T-helper 2 cell treated with Interferon-gamma antibody and Interleukin-4, amounts not matched to agents 5 μg/mL and 100 μg/mL, for 36 hours (primary cell): Measurements from ENCODE around the gene PYGL.

ENCODE experiments used
- DNase-seq: peaks from one replicate; pipeline ENCODE4 v3.0.0; 2021; ENCODE audit warnings: low spot score
- H3K27ac Mint-ChIP-seq: one replicate; pipeline ENCODE4 v1.8.0; 2021; ENCODE audit warnings: mild to moderate bottlenecking, mixed read lengths
- H3K27me3 Mint-ChIP-seq: one replicate; pipeline ENCODE4 v1.8.0; 2021; ENCODE audit warnings: low read depth, mixed read lengths
- H3K36me3 Mint-ChIP-seq: one replicate; pipeline ENCODE4 v1.8.0; 2021; ENCODE audit warnings: low read depth, mixed read lengths
- H3K4me1 Mint-ChIP-seq: one replicate; pipeline ENCODE4 v1.8.0; 2021; ENCODE audit warnings: low read depth, mixed read lengths
- H3K4me3 Mint-ChIP-seq: one replicate; pipeline ENCODE4 v1.8.0; 2022; ENCODE audit warnings: mild to moderate bottlenecking, moderate library complexity, mixed read lengths
- H3K9me3 Mint-ChIP-seq: one replicate; pipeline ENCODE4 v1.8.0; 2021; ENCODE audit warnings: mixed read lengths

PYGL gene

DNA sequence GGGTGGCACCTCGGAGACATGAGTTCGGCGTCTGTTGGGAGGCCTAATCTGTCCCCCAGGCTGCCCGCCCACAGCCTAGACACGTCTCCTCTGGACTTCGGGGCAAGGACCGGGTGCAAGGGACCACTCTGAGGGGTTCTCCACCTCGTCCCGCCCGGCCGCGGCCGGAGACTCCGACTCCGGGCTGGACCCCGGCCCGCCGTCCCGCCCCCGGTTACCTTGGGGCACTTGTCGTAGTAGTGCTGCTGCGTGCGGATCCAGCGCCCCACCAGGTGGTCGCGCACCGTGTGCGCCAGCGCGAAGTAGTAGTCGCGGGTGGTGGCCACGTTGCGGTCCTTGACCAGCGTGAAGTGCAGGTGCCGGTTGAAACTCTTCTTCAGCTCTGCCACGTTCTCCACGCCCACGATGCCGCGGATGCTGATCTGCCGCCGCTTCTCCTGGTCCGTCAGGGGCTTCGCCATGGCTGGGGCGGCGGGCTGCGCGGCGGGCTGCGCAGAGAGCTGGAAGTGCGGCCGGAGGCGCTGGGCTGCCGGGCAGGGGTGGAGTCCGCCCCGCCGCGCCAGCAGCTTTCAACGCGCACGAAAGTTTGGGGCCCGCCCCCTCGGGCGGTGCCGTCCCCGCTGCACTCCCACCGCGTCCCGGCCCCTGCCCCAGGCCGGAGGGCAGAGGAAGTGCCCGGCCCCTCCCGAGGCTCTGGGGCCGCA is at the start of gene PYGL:
TSS of gene PYGL (minus strand) at position 541 of the 704 bp plus-strand sequence. CDS start at position 461, 80 bp downstream.
- Mint-ChIP-seq H3K27ac (peak within 1 kb of the TSS; percentile 26), H3K9me3 (no peaks in the 10 kb centered on the region), H3K36me3 (no peaks in the 10 kb centered on the region), H3K27me3 (peaks cover 43% of the 10 kb centered on the region), H3K4me3 (peak within 1 kb of the TSS; percentile 89), H3K4me1 (peaks cover 6% of the 10 kb centered on the region)
- DNase-seq = peak; percentile 46

DNA sequence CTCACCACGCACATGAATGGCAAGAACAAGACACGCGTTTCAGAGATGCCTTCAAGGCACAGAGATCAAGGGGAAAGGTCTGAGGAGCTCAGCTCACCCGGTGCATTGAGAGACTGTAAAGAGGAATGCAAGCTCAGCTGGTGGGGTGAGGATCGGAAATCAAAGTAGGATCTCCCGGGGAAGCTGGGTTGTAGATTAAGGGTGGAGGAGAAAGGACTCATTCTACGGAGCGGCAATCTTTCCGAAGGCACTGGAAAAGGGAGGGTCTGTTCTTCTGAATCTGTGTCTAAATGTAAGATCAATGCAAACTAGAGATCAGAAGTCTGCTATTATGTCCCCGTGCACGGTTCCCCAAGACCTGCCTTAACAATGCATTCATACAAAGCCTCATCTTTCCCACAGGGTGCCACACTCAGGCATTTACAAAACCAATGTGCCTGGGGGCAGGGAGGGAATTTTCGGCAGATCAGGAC is 41.6 kb upstream of the PYGL start:
- Mint-ChIP-seq H3K27me3 (peaks cover 18% of the 10 kb centered on the region), H3K9me3 (no peaks in the 10 kb centered on the region), H3K36me3 (no peaks in the 10 kb centered on the region), H3K4me3 (no peak overlapping the region), H3K4me1 (no peaks in the 10 kb centered on the region), H3K27ac (no peak overlapping the region)
- DNase-seq = no peak

DNA sequence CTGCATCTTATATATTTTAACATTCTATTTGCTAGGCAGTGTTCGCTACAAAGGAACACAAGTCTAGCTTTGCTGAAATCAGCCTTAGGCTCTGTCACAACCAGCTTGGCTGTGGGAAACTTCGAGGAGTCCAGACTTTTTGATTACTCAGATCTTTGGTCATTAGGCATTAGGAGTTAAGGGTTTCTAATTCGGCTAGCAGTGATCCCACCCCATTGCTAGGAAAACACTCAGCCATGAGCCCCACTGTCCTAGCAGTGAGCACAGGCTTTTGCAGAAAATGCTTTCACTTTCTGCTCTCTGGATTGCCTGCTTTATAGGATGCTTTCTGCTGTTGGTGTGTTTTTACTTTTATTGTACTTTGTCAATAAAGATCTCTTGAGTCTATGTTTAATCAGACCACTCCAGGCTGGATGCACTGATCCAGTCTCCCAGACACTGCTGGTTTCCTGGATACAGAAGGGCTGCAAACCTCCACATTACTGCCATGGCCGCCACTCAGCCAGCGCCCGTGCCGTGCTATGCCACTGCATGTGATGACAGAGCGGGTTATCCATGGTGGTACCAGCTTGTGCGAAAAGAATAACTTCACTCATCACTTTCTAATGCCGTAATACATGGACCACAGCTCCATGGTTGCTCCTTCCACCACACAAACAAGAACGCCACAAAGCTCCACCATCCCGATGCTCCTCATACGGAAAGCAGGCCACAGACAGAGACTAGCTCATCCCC is 41.0 kb upstream of the PYGL start:
- H3K27ac Mint-ChIP-seq = no peak overlapping the region

DNA sequence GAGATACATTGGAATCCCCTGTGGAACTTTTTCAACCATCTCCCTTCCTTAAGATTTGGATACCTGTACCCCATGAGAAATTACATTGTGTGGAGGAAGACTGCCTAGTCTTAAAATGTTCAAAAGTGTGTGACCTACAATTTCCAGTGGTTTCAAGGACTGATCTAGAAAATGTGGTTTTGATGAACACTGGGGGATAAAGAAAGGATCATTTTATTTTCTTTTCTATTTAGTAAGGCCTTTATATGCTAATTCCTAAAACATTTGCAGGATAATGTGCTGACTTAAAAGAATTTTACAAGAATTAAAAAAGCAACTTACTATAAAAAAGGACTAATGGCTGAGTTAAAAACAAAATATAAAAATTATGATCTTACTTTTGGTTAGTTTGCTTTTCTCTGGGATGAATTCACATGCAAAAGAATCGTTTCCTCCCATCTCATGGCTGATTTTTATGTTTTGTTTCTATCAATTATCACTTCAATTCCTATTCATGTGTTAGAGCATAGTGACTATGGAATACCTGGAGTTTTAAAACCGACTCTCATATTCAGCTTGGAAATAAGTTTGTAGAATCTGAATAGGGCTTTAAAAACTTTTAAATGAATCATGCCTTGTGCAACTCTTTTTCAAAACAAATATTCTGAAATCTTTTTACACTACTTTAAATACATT is 39.9 kb upstream of the PYGL start:
- peaks cover 15% of the 10 kb centered on the region for H3K27me3 Mint-ChIP-seq
- H3K9me3 Mint-ChIP-seq = no peaks in the 10 kb centered on the region
- no peak for DNase-seq

More for the DNA sequence above, 41.0 kb upstream of the PYGL start:
- Mint-ChIP-seq H3K4me1 (no peaks in the 10 kb centered on the region), H3K9me3 (no peaks in the 10 kb centered on the region), H3K36me3 (no peaks in the 10 kb centered on the region), H3K4me3 (no peak overlapping the region), H3K27me3 (peaks cover 15% of the 10 kb centered on the region)
- no peak for DNase-seq

DNA sequence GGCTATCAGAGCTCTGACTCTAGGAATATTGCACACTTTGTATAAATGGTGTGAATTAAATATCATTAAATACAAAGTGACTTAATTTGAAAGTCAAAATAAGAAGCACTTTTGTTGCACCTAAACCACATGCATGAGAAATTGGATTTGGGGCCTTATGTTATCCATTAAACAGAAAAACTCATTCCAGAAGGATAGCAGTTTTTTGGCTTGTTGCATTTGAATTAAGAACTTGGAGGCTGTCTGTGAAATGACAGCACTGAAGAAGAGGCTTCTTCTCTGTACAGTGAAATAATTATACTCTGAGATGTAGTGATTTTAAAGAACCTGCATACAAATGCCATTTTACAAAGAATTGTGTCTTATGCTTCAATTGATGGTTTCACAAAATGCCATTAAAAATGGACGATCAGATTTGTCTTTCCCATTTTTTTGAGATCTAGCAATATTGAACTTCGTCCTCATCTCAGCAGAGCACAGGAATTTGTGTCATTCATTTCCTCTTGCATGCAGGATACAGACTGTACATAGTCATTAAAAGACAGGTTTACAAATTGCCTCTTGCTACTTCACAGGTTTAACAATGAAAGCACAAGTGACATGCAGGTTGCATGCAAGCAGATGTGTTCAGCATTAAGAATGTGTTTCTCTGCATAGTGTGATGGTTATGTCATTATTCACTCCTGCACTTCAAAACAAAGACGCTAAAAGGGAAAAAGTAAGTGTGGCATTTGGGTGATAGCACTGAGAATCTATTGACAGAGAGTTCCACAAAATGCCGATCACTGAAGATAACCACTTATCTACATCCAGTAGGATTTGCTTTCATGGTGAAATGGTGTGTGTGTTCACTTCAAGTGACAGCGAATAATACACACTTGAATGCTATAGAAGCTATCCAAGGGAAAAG is 35.9 kb upstream of the PYGL start:
- Mint-ChIP-seq H3K9me3 (no peaks in the 10 kb centered on the region), H3K27ac (no peak overlapping the region), H3K27me3 (peaks cover 8% of the 10 kb centered on the region), H3K4me1 (no peaks in the 10 kb centered on the region), H3K4me3 (no peak overlapping the region), H3K36me3 (no peaks in the 10 kb centered on the region)
- no peak for DNase-seq

More for the DNA sequence above, 39.9 kb upstream of the PYGL start:
- Mint-ChIP-seq H3K4me3 (no peak overlapping the region), H3K36me3 (no peaks in the 10 kb centered on the region), H3K4me1 (no peaks in the 10 kb centered on the region), H3K27ac (no peak overlapping the region)

DNA sequence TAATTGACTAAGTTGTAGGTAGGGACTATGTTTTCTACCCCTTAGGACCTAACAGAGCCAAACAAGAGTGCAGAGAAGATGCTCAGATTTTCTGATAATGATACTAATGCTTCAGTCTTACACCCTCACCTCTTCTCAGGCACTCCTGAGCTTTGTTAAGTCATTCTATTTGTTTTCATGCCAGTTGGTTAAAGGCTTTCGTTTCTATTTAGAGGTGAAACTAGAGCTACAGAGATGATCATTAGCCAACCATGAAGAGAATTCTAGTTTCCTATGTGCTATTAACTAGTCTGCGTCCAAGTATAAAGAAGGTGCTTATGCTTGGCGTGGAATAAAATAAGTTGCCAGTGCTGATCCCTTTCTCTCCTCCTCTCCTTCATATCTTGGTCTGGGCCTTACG is 34.6 kb upstream of the PYGL start:
- no peaks in the 10 kb centered on the region for H3K9me3 Mint-ChIP-seq
- peaks cover 4% of the 10 kb centered on the region for H3K27me3 Mint-ChIP-seq
- no peak for DNase-seq
- no peak overlapping the region for H3K27ac Mint-ChIP-seq
- no peaks in the 10 kb centered on the region for H3K36me3 Mint-ChIP-seq
- no peak overlapping the region for H3K4me3 Mint-ChIP-seq
- H3K4me1 Mint-ChIP-seq = no peaks in the 10 kb centered on the region

DNA sequence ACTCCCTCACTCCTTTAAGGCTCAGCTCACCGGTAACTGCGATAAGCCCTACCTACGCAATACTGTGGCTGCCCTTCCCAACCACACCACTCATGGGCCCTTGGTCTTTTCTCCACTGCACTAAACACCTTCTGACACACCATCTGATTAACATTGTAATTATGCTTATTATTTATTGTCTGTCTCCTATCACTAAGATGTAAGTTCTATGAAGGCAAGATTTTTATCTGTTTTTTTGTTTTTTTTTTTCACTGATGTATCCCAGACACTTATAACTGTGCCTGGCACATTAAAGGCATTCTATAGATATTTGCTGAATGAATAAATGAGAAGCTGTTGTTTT is 34.2 kb upstream of the PYGL start:
- H3K9me3 Mint-ChIP-seq = no peaks in the 10 kb centered on the region

DNA sequence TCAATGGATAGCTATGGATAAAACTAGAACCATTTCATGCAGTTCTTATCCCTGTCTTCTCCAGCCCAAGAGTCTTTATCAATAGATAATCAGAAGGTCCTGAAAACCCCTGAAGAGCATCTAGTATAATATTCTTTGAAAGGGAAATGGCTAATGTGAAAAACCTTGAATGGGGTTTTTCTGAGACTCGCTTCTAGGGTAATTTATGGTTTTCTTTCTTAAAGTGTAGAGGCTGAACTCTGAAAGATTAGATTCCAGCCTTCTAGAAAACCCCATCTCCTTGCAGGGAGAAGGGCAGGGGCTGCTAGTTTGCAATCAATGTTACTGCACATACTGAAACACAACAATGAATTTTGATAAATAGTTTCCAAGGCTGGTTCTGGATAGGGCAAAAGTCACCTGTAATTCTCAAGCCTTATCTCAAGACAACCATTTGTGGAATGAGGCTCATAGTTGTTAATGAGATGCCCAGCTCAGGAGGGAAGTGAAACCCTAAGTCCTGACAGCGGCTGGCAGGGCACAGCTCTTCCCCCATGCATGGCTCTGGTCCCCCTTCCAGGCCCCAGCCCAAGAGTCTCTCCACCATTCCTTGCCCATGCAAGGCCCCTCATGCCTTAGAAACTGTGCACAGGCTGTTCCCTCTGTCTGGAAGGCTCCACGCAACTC is 33.7 kb upstream of the PYGL start:
- Mint-ChIP-seq H3K27me3 (peaks cover 4% of the 10 kb centered on the region), H3K4me1 (no peaks in the 10 kb centered on the region), H3K27ac (no peak overlapping the region), H3K36me3 (no peaks in the 10 kb centered on the region), H3K9me3 (no peaks in the 10 kb centered on the region), H3K4me3 (no peak overlapping the region)
- DNase-seq = no peak

More for the DNA sequence above, 34.2 kb upstream of the PYGL start:
- no peak overlapping the region for H3K4me3 Mint-ChIP-seq
- H3K27ac Mint-ChIP-seq = no peak overlapping the region
- H3K36me3 Mint-ChIP-seq = no peaks in the 10 kb centered on the region
- no peak for DNase-seq
- no peaks in the 10 kb centered on the region for H3K4me1 Mint-ChIP-seq
- peaks cover 4% of the 10 kb centered on the region for H3K27me3 Mint-ChIP-seq

DNA sequence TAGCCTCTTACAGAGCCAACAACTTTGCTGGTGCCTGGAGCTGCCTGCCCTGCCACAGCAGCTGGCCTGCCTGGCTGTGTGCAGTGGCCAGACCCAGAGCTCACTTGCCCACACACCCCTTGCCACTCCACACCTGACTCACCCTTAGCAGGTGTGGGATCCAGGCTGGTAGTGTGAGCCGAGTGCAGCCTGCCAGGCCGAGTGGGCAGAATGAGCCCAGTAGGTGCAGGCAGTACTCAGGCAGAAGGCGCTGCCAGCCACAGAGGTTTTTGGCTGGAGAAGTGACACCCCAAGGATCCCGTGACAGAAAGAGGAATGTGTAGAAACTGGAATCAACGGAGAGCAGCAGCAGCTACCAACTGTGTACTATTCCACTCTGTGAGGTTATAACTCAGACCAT is 29.8 kb upstream of the PYGL start:
- Mint-ChIP-seq H3K27ac (no peak overlapping the region), H3K36me3 (no peaks in the 10 kb centered on the region), H3K27me3 (peaks cover 6% of the 10 kb centered on the region), H3K4me1 (no peaks in the 10 kb centered on the region), H3K9me3 (no peaks in the 10 kb centered on the region), H3K4me3 (no peak overlapping the region)
- DNase-seq = no peak

DNA sequence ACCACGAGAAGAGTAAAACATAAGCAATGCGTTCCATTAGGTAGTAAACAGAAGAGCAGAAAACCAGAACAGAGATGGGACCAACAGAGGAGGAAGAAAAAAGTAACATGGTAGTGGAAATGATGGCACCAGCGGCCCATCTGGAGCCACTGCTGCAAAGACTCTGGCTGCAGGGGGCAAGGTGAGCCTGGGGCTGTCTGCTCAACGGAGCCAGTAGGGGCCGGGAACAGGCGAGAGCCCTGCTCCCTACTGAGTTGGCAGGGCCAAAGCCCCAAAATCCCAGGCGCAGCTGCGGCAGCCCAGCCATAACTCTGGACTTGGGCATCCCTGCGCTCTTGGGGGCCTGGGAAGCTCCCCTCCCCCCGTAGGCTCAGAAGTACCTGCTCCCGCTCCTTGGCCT is 28.5 kb upstream of the PYGL start:
- Mint-ChIP-seq H3K4me3 (no peak overlapping the region), H3K9me3 (no peaks in the 10 kb centered on the region), H3K27me3 (peaks cover 2% of the 10 kb centered on the region), H3K36me3 (no peaks in the 10 kb centered on the region), H3K27ac (no peak overlapping the region), H3K4me1 (no peaks in the 10 kb centered on the region)
- DNase-seq = no peak

DNA sequence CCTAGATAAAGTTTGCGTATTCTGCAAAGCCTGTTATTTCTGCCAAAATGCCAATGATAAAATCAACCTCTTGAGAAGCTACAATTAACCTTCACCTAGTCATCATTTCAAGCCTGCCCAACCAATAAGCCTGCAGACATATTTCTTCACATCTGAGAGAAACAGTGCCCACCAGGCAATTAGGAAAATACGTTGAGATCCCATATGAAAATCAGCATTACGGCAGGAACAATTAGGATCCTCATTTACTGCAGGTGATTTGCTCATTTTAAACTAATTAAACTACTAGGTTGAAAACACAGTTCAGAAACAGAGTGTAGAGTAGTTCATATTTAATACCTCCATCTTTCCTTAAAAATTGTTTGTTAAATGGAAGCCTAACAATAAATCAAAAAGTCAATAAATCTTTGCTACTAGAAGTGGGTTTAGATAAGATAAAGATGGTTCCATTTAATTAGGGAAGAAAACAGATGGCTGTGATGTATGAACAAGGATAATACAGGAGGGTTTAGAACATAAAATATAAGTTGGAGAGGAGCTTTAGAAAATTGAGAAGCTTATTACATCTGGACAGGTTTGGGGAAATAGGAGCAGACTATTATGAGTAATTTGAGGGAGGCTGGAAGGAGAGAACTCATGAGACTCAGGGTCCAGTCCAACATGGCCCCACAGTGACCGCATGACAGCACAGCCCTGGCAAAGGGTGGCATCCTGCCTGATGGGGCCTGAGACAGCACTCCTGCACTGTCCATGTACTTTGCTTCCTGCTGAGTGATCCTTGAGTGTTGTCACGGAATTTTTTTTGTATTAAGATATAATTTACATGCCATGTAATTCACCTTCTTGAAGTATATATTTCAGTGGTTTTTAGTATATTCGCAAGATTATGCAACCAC is 26.9 kb upstream of the PYGL start:
- Mint-ChIP-seq H3K4me3 (no peak overlapping the region), H3K27me3 (peaks cover 2% of the 10 kb centered on the region), H3K4me1 (no peaks in the 10 kb centered on the region), H3K36me3 (no peaks in the 10 kb centered on the region), H3K9me3 (no peaks in the 10 kb centered on the region), H3K27ac (no peak overlapping the region)
- DNase-seq = no peak

DNA sequence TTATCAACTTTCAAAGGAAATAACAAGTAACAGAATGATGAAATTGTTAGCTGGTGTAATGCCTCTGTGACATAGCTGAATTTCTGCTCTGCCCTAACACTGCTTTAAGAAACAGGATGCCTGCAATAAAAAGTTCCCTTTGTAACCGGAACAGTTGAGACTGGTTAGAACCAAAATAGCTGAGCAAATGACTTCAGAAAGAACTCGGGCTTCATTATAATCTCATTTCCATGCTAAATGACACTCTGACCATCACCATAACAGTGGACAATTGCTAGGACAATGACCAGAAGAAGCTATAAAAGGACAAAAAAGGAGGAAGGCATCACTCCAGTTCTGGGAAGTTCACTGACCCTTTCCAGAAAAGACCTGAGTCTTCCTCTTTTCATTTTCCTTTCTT is 23.5 kb upstream of the PYGL start:
- no peak overlapping the region for H3K27ac Mint-ChIP-seq
- H3K9me3 Mint-ChIP-seq = no peaks in the 10 kb centered on the region
- no peaks in the 10 kb centered on the region for H3K36me3 Mint-ChIP-seq
- H3K4me3 Mint-ChIP-seq = no peak overlapping the region
- peaks cover 2% of the 10 kb centered on the region for H3K27me3 Mint-ChIP-seq
- DNase-seq = no peak
- H3K4me1 Mint-ChIP-seq = no peaks in the 10 kb centered on the region
